ENCODE data around the gene SPPL2A. TPM values are rescaled to one million over a fixed set of nuclear protein-coding genes. Genes with fewer than 3 reads are reported as not detected.

SPPL2A gene
- total RNA-seq, 1 donor from 2014 or later: 97.4 TPM

Other genes starting within 250 kb of the SPPL2A start
- not detected for gene USP50, start 219.0 kb downstream of the SPPL2A start, total RNA-seq
- 31.4 TPM for gene TRPM7, start 78.9 kb downstream of the SPPL2A start, total RNA-seq
- gene AP4E1, start 143.0 kb upstream of the SPPL2A start, total RNA-seq: 7.1 TPM